Gastrocnemius medialis (tissue), 4 donors: ENCODE results near the gene ANKS6.

ENCODE experiments used
- POLR2A ChIP-seq, 2 donors: fragments of 450-650 bp; IDR thresholded peaks; one replicate each; pipeline ENCODE4 v1.6.1; 2017; ENCODE audit warnings: antibody characterized with exemption in 2 of 2, mild to moderate bottlenecking in 2 of 2, moderate library complexity in 2 of 2
- TF ChIP-seq, protein P1 (sequence below), 5 experiments: fragments of 450-650 bp in 3 of 5; fragments of 200-600 bp in 2 of 5; sonication (generic) in 2 of 5; IDR thresholded peaks in 4 of 5; conservative IDR thresholded peaks in 1 of 5; 1 replicate in 4 of 5; 2 replicates in 1 of 5; pipeline ENCODE4 v1.5.1; 2016 to 2019; ENCODE audit warnings: antibody characterized with exemption in 5 of 5, mild to moderate bottlenecking in 3 of 5, moderate library complexity in 3 of 5

- TF ChIP-seq, protein P1, sequence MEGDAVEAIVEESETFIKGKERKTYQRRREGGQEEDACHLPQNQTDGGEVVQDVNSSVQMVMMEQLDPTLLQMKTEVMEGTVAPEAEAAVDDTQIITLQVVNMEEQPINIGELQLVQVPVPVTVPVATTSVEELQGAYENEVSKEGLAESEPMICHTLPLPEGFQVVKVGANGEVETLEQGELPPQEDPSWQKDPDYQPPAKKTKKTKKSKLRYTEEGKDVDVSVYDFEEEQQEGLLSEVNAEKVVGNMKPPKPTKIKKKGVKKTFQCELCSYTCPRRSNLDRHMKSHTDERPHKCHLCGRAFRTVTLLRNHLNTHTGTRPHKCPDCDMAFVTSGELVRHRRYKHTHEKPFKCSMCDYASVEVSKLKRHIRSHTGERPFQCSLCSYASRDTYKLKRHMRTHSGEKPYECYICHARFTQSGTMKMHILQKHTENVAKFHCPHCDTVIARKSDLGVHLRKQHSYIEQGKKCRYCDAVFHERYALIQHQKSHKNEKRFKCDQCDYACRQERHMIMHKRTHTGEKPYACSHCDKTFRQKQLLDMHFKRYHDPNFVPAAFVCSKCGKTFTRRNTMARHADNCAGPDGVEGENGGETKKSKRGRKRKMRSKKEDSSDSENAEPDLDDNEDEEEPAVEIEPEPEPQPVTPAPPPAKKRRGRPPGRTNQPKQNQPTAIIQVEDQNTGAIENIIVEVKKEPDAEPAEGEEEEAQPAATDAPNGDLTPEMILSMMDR (IDR thresholded peaks at IDR 0.05 in 4 of 5, conservative IDR thresholded peaks at IDR 0.05 in 1 of 5), result no peak
- TF ChIP-seq POLR2A (IDR thresholded peaks at IDR 0.05), result no peak
Measured at GRCh38 chr9:98747476-98747875, 48.9 kb downstream of the ANKS6 start.
